ENCODE results near the gene IGF2R. TPM values are rescaled to one million over a fixed set of nuclear protein-coding genes. Genes with fewer than 3 reads are reported as not detected.

The IGF2R gene
- total RNA-seq, 1 donor from 2014 or later: 64.0 TPM

GRCh38 chr6:160042014-160042773 lies 73.3 kb downstream of the IGF2R start:
- intact Hi-C loops (cut with micrococcal nuclease): no loop called here

GRCh38 chr6:160042788-160043301 lies 74.0 kb downstream of the IGF2R start:
- intact Hi-C loops (cut with micrococcal nuclease): no loop called here

- intact Hi-C loops (cut with micrococcal nuclease): no loop called here
Observed at GRCh38 chr6:160043784-160044183, 74.9 kb downstream of the IGF2R start.

GRCh38 chr6:160044687-160045086 lies 75.8 kb downstream of the IGF2R start:
- intact Hi-C loops (cut with micrococcal nuclease): no loop called here

- intact Hi-C loops (cut with micrococcal nuclease): no loop called here
Observed at GRCh38 chr6:160048471-160048870, 79.6 kb downstream of the IGF2R start.

- intact Hi-C loops (cut with micrococcal nuclease): no loop called here
Observed at GRCh38 chr6:160049346-160049745, 80.5 kb downstream of the IGF2R start.

- intact Hi-C loops (cut with micrococcal nuclease): loop anchor here (2.0 kb wide), 2 partner anchors 19 to 33 kb away; no protein-coding TSS in a partner anchor
Observed at GRCh38 chr6:160050022-160050421, 81.1 kb downstream of the IGF2R start.

GRCh38 chr6:160051390-160051789 lies 82.5 kb downstream of the IGF2R start:
- intact Hi-C loops (cut with micrococcal nuclease): loop anchor here (2.0 kb wide), 2 partner anchors 17 to 35 kb away; no protein-coding TSS in a partner anchor

GRCh38 chr6:160054271-160054670 lies 85.4 kb downstream of the IGF2R start:
- intact Hi-C loops (cut with micrococcal nuclease): no loop called here

- intact Hi-C loops (cut with micrococcal nuclease): no loop called here
Observed at GRCh38 chr6:160054913-160055312, 86.0 kb downstream of the IGF2R start.

- intact Hi-C loops (cut with micrococcal nuclease): no loop called here
Observed at GRCh38 chr6:160055378-160055777, 86.5 kb downstream of the IGF2R start.

- intact Hi-C loops (cut with micrococcal nuclease): no loop called here
Observed at GRCh38 chr6:160055813-160056212, 86.9 kb downstream of the IGF2R start.

GRCh38 chr6:160057080-160057479 lies 88.2 kb downstream of the IGF2R start:
- intact Hi-C loops (cut with micrococcal nuclease): no loop called here

GRCh38 chr6:160058603-160059215 lies 89.8 kb downstream of the IGF2R start:
- intact Hi-C loops (cut with micrococcal nuclease): no loop called here

GRCh38 chr6:160060221-160060620 lies 91.3 kb downstream of the IGF2R start:
- intact Hi-C loops (cut with micrococcal nuclease): no loop called here

- intact Hi-C loops (cut with micrococcal nuclease): no loop called here
Observed at GRCh38 chr6:160060920-160061447, 92.1 kb downstream of the IGF2R start.

GRCh38 chr6:160063771-160064413 lies 95.0 kb downstream of the IGF2R start:
- intact Hi-C loops (cut with micrococcal nuclease): no loop called here

GRCh38 chr6:160065200-160065599 lies 96.3 kb downstream of the IGF2R start:
- intact Hi-C loops (cut with micrococcal nuclease): no loop called here

- intact Hi-C loops (cut with micrococcal nuclease): no loop called here
Observed at GRCh38 chr6:160067564-160067963, 98.7 kb downstream of the IGF2R start.

- intact Hi-C loops (cut with micrococcal nuclease): loop anchor here (2.0 kb wide), 2 partner anchors 18 to 100 kb away; partner anchors contain the start of gene IGF2R
Observed at GRCh38 chr6:160068346-160068745, 99.5 kb downstream of the IGF2R start.

GRCh38 chr6:160069050-160069454 lies 100.2 kb downstream of the IGF2R start:
- intact Hi-C loops (cut with micrococcal nuclease): loop anchor here (2.0 kb wide), 2 partner anchors 18 to 100 kb away; partner anchors contain the start of gene IGF2R

GRCh38 chr6:160069459-160069858 lies 100.6 kb downstream of the IGF2R start:
- intact Hi-C loops (cut with micrococcal nuclease): loop anchor here (2.0 kb wide), 2 partner anchors 19 to 101 kb away; partner anchors contain the start of gene IGF2R

Data from T-helper 2 cell treated with Interferon-gamma antibody and Interleukin-4, amounts not matched to agents 100 ng/mL and 5 ng/mL, for 36 hours (primary cell).